C4-2B (cell line): ENCODE results near the gene SLC7A8.

Source experiments
- CTCF ChIP-seq: fragments of 450-650 bp; conservative IDR thresholded peaks from 2 replicates; pipeline ENCODE4 v1.5.1; 2017; ENCODE audit warnings: mild to moderate bottlenecking
- ZFX ChIP-seq: fragments of 450-650 bp; IDR thresholded peaks from 2 replicates; pipeline ENCODE4 v1.6.1; 2017

- no peak for TF ChIP-seq ZFX
- no peak for TF ChIP-seq CTCF
Observed at GRCh38 chr14:23208324-23208723, 24.9 kb upstream of the SLC7A8 start.
